Measurements from ENCODE around the gene RNF5. TPM values are rescaled to one million over a fixed set of nuclear protein-coding genes. Genes with fewer than 3 reads are reported as not detected.
A peak's percentile ranks its signal among the peaks of the same experiment; 100 is the strongest.
"Not testable (repeated sequence)": the region's sequence is repeated elsewhere in the genome, so short reads cannot be mapped to it uniquely, and the experiment has no call there.

RNF5 gene
- 71.7 TPM for total RNA-seq

- peak; percentile 99 for DNase-seq
These were observed at the start of gene RNF5 for GRCh38 chr6:32177788-32178546. RNF5 (plus strand) TSS chr6:32178405; CDS start chr6:32178512, 107 bp downstream.

- DNase-seq, result no peak
These were observed 49.4 kb upstream of the RNF5 start for GRCh38 chr6:32128751-32129296.

- no peak for DNase-seq
These were observed 48.7 kb upstream of the RNF5 start for GRCh38 chr6:32129297-32130088.

- no peak for DNase-seq
These were observed 46.7 kb upstream of the RNF5 start for GRCh38 chr6:32131439-32131948.

GRCh38 chr6:32132110-32132509, 46.1 kb upstream of the RNF5 start:
- DNase-seq, result no peak

GRCh38 chr6:32133786-32134185, 44.4 kb upstream of the RNF5 start:
- DNase-seq, result no peak

GRCh38 chr6:32137454-32137853, 40.8 kb upstream of the RNF5 start:
- no peak for DNase-seq

- DNase-seq, result no peak
These were observed 38.6 kb upstream of the RNF5 start for GRCh38 chr6:32139590-32139989.

- no peak for DNase-seq
These were observed 37.7 kb upstream of the RNF5 start for GRCh38 chr6:32140420-32141046.

GRCh38 chr6:32144238-32144637, 34.0 kb upstream of the RNF5 start:
- DNase-seq, result not testable (repeated sequence)

- DNase-seq, result no peak
These were observed 31.9 kb upstream of the RNF5 start for GRCh38 chr6:32146287-32146686.

- DNase-seq, result no peak
These were observed 31.5 kb upstream of the RNF5 start for GRCh38 chr6:32146687-32147086.

GRCh38 chr6:32147401-32148132, 30.6 kb upstream of the RNF5 start:
- DNase-seq, result no peak

GRCh38 chr6:32148289-32149091, 29.7 kb upstream of the RNF5 start:
- no peak for DNase-seq

- DNase-seq, result no peak
These were observed 29.0 kb upstream of the RNF5 start for GRCh38 chr6:32149092-32149755.

- DNase-seq, result no peak
These were observed 28.0 kb upstream of the RNF5 start for GRCh38 chr6:32149932-32150870.

- no peak for DNase-seq
These were observed 26.9 kb upstream of the RNF5 start for GRCh38 chr6:32151181-32151862.
